ENCODE measurements around the gene ANKIB1. TPM values are rescaled to one million over a fixed set of nuclear protein-coding genes. Genes with fewer than 3 reads are reported as not detected.

The ANKIB1 gene
- total and polyA plus RNA-seq, 9 of the 15 experiments (the other 6 are each of a cell fraction or from before 2014, with no cell fraction given) = 5.9 to 25.2 (median 16.1) TPM

- TF ChIP-seq GMEB1 (CRISPR knock-in tag; IDR thresholded peaks at IDR 0.05) (no peak), TOE1 (IDR thresholded peaks at IDR 0.05; ENCODE audit: borderline replicate concordance) (peak; percentile 70; the same call in 1 of the 2 replicates), TOE1 (CRISPR knock-in tag; IDR thresholded peaks at IDR 0.05; ENCODE audit: borderline replicate concordance, low read depth) (no peak), ZNF316 (IDR thresholded peaks at IDR 0.05) (peak; percentile 54), ATF1 (CRISPR knock-in tag; IDR thresholded peaks at IDR 0.05) (no peak), ATF1 (tag; IDR thresholded peaks at IDR 0.05) (peak; percentile 67), ELF2 (CRISPR knock-in tag; IDR thresholded peaks at IDR 0.05) (peak; percentile 93), CHD2 (IDR thresholded peaks at IDR 0.05; ENCODE audit: low read depth, low read length) (peak; percentile 74), ZNF146 (CRISPR knock-in tag; IDR thresholded peaks at IDR 0.05; ENCODE audit: unreplicated experiment) (no peak), ZNF124 (CRISPR knock-in tag; IDR thresholded peaks at IDR 0.05) (no peak), STAT5B (CRISPR knock-in tag; IDR thresholded peaks at IDR 0.05) (no peak), ZFX (CRISPR knock-in tag; IDR thresholded peaks at IDR 0.05) (peak; percentile 99), MYBL2 (IDR thresholded peaks at IDR 0.05; ENCODE audit: low read depth) (no peak; the same call in none of the 2 replicates), MYBL2 (CRISPR knock-in tag; IDR thresholded peaks at IDR 0.05; ENCODE audit: borderline replicate concordance) (no peak), ZNF23 (CRISPR knock-in tag; IDR thresholded peaks at IDR 0.05) (no peak), MAFG (tag; conservative IDR thresholded peaks at IDR 0.05) (no peak), ZNF224 (CRISPR knock-in tag; IDR thresholded peaks at IDR 0.05) (no peak), SRSF1 (IDR thresholded peaks at IDR 0.05; ENCODE audit: low read depth, low read length) (no peak), TCF15 (CRISPR knock-in tag; IDR thresholded peaks at IDR 0.05) (no peak), PPARD (CRISPR knock-in tag; IDR thresholded peaks at IDR 0.05) (no peak), KAT8 (IDR thresholded peaks at IDR 0.05; ENCODE audit: low read depth) (peak; percentile 60; the same call in 1 of the 2 replicates), NFATC3 (IDR thresholded peaks at IDR 0.05) (0 out of 2 replicates have a peak, but pooled peaks have one; percentile 71), KLF16 (IDR thresholded peaks at IDR 0.05) (0 out of 2 replicates have a peak, but pooled peaks have one; percentile 25), KAT7 (CRISPR knock-in tag; IDR thresholded peaks at IDR 0.05; ENCODE audit: borderline replicate concordance) (peak; percentile 70; the same call in 1 of the 2 replicates), ZNF644 (tag; IDR thresholded peaks at IDR 0.05; ENCODE audit: low read depth) (0 out of 2 replicates have a peak, but pooled peaks have one; percentile 60), PHB2 (IDR thresholded peaks at IDR 0.05; ENCODE audit: low read depth) (0 out of 2 replicates have a peak, but pooled peaks have one; percentile 27), FOXA3 (CRISPR knock-in tag; conservative IDR thresholded peaks at IDR 0.05 in 1 of 2, IDR thresholded peaks at IDR 0.05 in 1 of 2) (no peak), PKNOX1 (IDR thresholded peaks at IDR 0.05) (no peak)
Observed at GRCh38 chr7:92245487-92246359, at the start of gene ANKIB1, which contains the start of gene KRIT1 (continued).

All from K562 (cell line).